Keratinocyte (primary cell): Measurements from ENCODE around the gene SLC29A2. TPM values are rescaled to one million over a fixed set of nuclear protein-coding genes. Genes with fewer than 3 reads are reported as not detected.

Experiments used
- DNase-seq: peaks from one replicate; pipeline ENCODE4 v3.0.0-alpha.2; 2011; ENCODE audit warnings: low read depth, missing footprints, low spot score
- FAIRE-seq: peaks from 2 replicates; lab custom pipeline; 2011; peaks lifted over from hg19 to GRCh38; lab: Jason Lieb, UNC
- H2AFZ ChIP-seq: 2 replicates; pipeline ENCODE4 v1.6.0; 2012; ENCODE audit warnings: low read length, control low read depth, inconsistent platforms; ENCODE audit not compliant: control insufficient read depth
- H3K27ac ChIP-seq: 2 replicates; pipeline ENCODE4 v1.5.1; 2011; ENCODE audit warnings: low read length; ENCODE audit not compliant: control insufficient read depth, insufficient read depth
- H3K27me3 ChIP-seq: 3 replicates; pipeline ENCODE4 v1.6.0; 2011; ENCODE audit warnings: low read length; ENCODE audit not compliant: control insufficient read depth, insufficient read depth; ENCODE audit errors: extremely low read depth
- H3K36me3 ChIP-seq, 2 experiments: 2 replicates in 1 of 2; 3 replicates in 1 of 2; pipeline ENCODE4 v1.5.1; 2011; ENCODE audit warnings: low read length in 2 of 2, mild to moderate bottlenecking in 1 of 2; ENCODE audit not compliant: control insufficient read depth in 2 of 2, insufficient read depth in 2 of 2; ENCODE audit errors: extremely low read depth in 1 of 2
- H3K4me1 ChIP-seq: 3 replicates; pipeline ENCODE4 v1.5.1; 2011; ENCODE audit warnings: low read length; ENCODE audit not compliant: control insufficient read depth, insufficient read depth; ENCODE audit errors: extremely low read depth
- H3K4me2 ChIP-seq: 3 replicates; pipeline ENCODE4 v1.6.0; 2011; ENCODE audit warnings: low read depth, low read length; ENCODE audit not compliant: control insufficient read depth, insufficient read depth; ENCODE audit errors: extremely low read depth
- H3K4me3 ChIP-seq, 3 experiments: fragments of 200-600 bp in 1 of 3; sonication (generic) in 1 of 3; 2 replicates in 2 of 3; 3 replicates in 1 of 3; pipeline ENCODE4 v1.5.1; 2011 to 2016; ENCODE audit warnings: low read length in 3 of 3, mild to moderate bottlenecking in 3 of 3, control low read depth in 2 of 3, inconsistent platforms in 1 of 3, low read depth in 1 of 3, mixed read lengths in 1 of 3, mixed run types in 1 of 3, moderate library complexity in 1 of 3; ENCODE audit not compliant: control insufficient read depth in 2 of 3, insufficient read depth in 2 of 3; ENCODE audit errors: extremely low read depth in 1 of 3
- H3K79me2 ChIP-seq: 2 replicates; pipeline ENCODE4 v1.6.0; 2012; ENCODE audit warnings: low read length; ENCODE audit not compliant: control insufficient read depth, insufficient read depth
- H3K9ac ChIP-seq: 3 replicates; pipeline ENCODE4 v1.6.0; 2011; ENCODE audit warnings: low read length; ENCODE audit not compliant: control insufficient read depth, insufficient read depth; ENCODE audit errors: extremely low read depth
- H3K9me1 ChIP-seq: 3 replicates; pipeline ENCODE4 v1.6.0; 2011; ENCODE audit warnings: low read length; ENCODE audit not compliant: control insufficient read depth, insufficient read depth; ENCODE audit errors: extremely low read depth
- H3K9me3 ChIP-seq: 2 replicates; pipeline ENCODE4 v1.5.1; 2012; ENCODE audit warnings: low read depth, low read length; ENCODE audit not compliant: control insufficient read depth
- H4K20me1 ChIP-seq: 3 replicates; pipeline ENCODE4 v1.6.0; 2011; ENCODE audit warnings: low read length; ENCODE audit not compliant: control insufficient read depth, insufficient read depth; ENCODE audit errors: extremely low read depth
- EZH2 ChIP-seq: IDR thresholded peaks from one replicate; pipeline ENCODE4 v1.6.1; 2012; ENCODE audit warnings: inconsistent platforms, mild to moderate bottlenecking, low read length, moderate library complexity
- dilution Hi-C: fragments of 300-500 bp; cut with MboI; formaldehyde crosslinking; loops from one replicate; pipeline ENCODE4 v1.7.0; 2020; ENCODE audit warnings: low sequenced_read_pairs; ENCODE audit not compliant: extremely low pct_ligation_motif_present
- polyA plus RNA-seq, 5 experiments: library from polyadenylated mRNA; depleted of rRNA in 3 of 5; stranded (reverse) in 3 of 5; stranded (forward) in 1 of 5; unstranded in 1 of 5; fragments of >200 nt; gene quantifications; 1 replicate in 1 of 5; 2 replicates in 3 of 5; 3 replicates in 1 of 5; pipeline versions ENCODE4 v1.2.1 to v1.2.3, GENCODE V29; 2011 to 2012; ENCODE audit warnings: missing spikeins in 2 of 5, low read depth in 1 of 5, low replicate concordance in 1 of 5
- TF ChIP-seq, protein P1 (sequence below), 3 experiments: IDR thresholded peaks in 1 of 3; conservative IDR thresholded peaks in 1 of 3; optimal IDR thresholded peaks in 1 of 3; 2 replicates in 2 of 3; 3 replicates in 1 of 3; pipeline versions ENCODE3 to v1.5.1; 2011; ENCODE audit warnings: low read length in 3 of 3, mild to moderate bottlenecking in 3 of 3, moderate library complexity in 2 of 3, control low read depth in 1 of 3, inconsistent platforms in 1 of 3; ENCODE audit not compliant: insufficient read depth in 2 of 3; ENCODE audit errors: extremely low read depth in 1 of 3

SLC29A2 gene
- polyA plus RNA-seq, 1 donor (not counting 4 experiments of a cell fraction or from before 2014, with no cell fraction given): 1.7 TPM

DNA sequence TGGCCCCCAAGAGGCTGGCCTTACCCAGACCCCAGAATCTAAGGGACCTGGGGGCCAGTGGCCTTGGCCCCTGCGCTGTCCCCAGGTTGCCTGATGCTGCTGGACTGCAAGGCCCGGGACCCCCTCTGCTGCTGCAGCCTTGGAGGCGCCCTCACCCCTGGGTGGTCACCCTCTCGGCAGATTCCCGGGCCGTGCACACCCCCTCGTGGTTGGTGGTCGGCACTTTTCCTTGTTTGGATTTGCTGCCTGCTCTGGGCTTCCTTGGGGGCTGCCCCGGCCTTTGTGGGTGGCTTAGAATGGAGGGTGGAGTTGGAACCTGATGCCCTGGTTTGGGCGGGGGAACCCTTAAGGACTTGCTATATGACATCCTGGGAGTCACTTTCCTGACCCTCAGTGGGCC, 40.6 kb downstream of the SLC29A2 start:
- Histone ChIP-seq H2AFZ (no peak overlapping the region), H3K4me1 (peaks cover 39% of the 10 kb centered on the region), H3K4me2 (no peak overlapping the region)

DNA sequence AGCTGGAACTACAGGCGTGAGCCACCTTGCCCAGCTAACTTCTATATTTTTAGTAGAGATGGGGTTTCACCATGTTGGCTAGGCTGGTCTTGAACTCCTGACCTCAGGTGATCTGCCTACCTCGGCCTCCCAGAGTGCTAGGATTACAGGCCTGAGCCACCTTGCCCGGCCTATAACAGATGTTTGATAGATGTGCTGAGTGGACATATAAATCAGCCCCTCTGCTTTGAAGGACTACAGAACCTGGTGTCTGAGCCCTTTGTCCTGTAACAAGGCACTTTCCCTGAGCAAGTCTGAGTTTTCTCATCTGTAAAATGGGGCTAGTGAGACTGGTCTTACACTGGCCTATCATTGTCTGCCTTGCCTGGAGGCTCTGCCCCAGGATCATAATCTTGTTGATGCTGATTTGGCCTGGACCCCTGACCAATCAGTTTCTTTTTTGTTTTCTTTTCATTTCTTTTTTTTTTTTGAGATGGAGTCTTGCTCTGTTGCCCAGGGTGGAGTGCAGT, 42.3 kb downstream of the SLC29A2 start:
- dilution Hi-C loops: no loop called here
- H3K4me1 ChIP-seq: peaks cover 38% of the 10 kb centered on the region
- FAIRE-seq: no peak

More for the DNA sequence above, 40.6 kb downstream of the SLC29A2 start:
- dilution Hi-C loops: no loop called here
- H3K9me1 ChIP-seq: no peaks in the 10 kb centered on the region
- H3K27ac ChIP-seq: no peak overlapping the region
- DNase-seq (no peak), FAIRE-seq (no peak)
- H3K4me3 ChIP-seq: no peak overlapping the region
- TF ChIP-seq, protein P1, sequence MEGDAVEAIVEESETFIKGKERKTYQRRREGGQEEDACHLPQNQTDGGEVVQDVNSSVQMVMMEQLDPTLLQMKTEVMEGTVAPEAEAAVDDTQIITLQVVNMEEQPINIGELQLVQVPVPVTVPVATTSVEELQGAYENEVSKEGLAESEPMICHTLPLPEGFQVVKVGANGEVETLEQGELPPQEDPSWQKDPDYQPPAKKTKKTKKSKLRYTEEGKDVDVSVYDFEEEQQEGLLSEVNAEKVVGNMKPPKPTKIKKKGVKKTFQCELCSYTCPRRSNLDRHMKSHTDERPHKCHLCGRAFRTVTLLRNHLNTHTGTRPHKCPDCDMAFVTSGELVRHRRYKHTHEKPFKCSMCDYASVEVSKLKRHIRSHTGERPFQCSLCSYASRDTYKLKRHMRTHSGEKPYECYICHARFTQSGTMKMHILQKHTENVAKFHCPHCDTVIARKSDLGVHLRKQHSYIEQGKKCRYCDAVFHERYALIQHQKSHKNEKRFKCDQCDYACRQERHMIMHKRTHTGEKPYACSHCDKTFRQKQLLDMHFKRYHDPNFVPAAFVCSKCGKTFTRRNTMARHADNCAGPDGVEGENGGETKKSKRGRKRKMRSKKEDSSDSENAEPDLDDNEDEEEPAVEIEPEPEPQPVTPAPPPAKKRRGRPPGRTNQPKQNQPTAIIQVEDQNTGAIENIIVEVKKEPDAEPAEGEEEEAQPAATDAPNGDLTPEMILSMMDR (optimal IDR thresholded peaks at IDR 0.05 in 1 of 3, IDR thresholded peaks at IDR 0.05 in 1 of 3, conservative IDR thresholded peaks at IDR 0.05 in 1 of 3; ENCODE audit: extremely low read depth in 1 of 3, insufficient read depth in 2 of 3, low read length in 3 of 3): no peak
- no peak for TF ChIP-seq EZH2
- H3K9me3 ChIP-seq: no peaks in the 10 kb centered on the region
- H4K20me1 ChIP-seq: peaks cover 3% of the 10 kb centered on the region
- peaks cover 22% of the 10 kb centered on the region for H3K79me2 ChIP-seq
- no peak overlapping the region for H3K9ac ChIP-seq
- no peaks in the 10 kb centered on the region for H3K27me3 ChIP-seq
- peaks cover 23 to 31% of the 10 kb centered on the region in 2 experiments for H3K36me3 ChIP-seq

More for the DNA sequence above, 42.3 kb downstream of the SLC29A2 start:
- H3K27me3 ChIP-seq: no peaks in the 10 kb centered on the region
- H2AFZ ChIP-seq: no peak overlapping the region
- DNase-seq: no peak
- no peaks in the 10 kb centered on the region for H3K9me3 ChIP-seq
- H3K36me3 ChIP-seq: peaks cover 23 to 28% of the 10 kb centered on the region in 2 experiments
- H3K27ac ChIP-seq: no peak overlapping the region
- no peaks in the 10 kb centered on the region for H3K9me1 ChIP-seq
- H3K79me2 ChIP-seq: peaks cover 6% of the 10 kb centered on the region
- peaks cover 3% of the 10 kb centered on the region for H4K20me1 ChIP-seq
- H3K4me2 ChIP-seq: no peak overlapping the region
- no peak overlapping the region for H3K9ac ChIP-seq
- H3K4me3 ChIP-seq: no peak overlapping the region
- TF ChIP-seq, protein P1 (optimal IDR thresholded peaks at IDR 0.05 in 1 of 3, IDR thresholded peaks at IDR 0.05 in 1 of 3, conservative IDR thresholded peaks at IDR 0.05 in 1 of 3; ENCODE audit: extremely low read depth in 1 of 3, insufficient read depth in 2 of 3, low read length in 3 of 3): no peak
- no peak for TF ChIP-seq EZH2
